Erythroblast (primary cell): ENCODE results near the gene CCDC51.

Experiments used
- GATA1 ChIP-seq: IDR thresholded peaks from 2 replicates; pipeline ENCODE4 v1.6.1; 2011; ENCODE audit warnings: low read depth, mild to moderate bottlenecking, control low read depth, low read length, moderate library complexity
- POLR2A ChIP-seq: IDR thresholded peaks from 2 replicates; pipeline ENCODE4 v1.6.1; 2011; ENCODE audit warnings: mild to moderate bottlenecking, low read length

- TF ChIP-seq POLR2A (no peak), GATA1 (no peak)
Observed at GRCh38 chr3:48395714-48396113, 44.2 kb downstream of the CCDC51 start.
